ENCODE data around the gene NRDC. TPM values are rescaled to one million over a fixed set of nuclear protein-coding genes. Genes with fewer than 3 reads are reported as not detected.
A peak's percentile ranks its signal among the peaks of the same experiment; 100 is the strongest.
"Not testable (repeated sequence)": the region's sequence is repeated elsewhere in the genome, so short reads cannot be mapped to it uniquely, and the experiment has no call there.

Gene NRDC
- total RNA-seq, 1 donor from 2014 or later = 83.0 TPM

GRCh38 chr1:51898090-51898734 lies 19.7 kb upstream of the NRDC start:
- no peak overlapping the region for H3K4me3 ChIP-seq (ENCODE audit: low read length in 3 of 3)
- no peak overlapping the region for H3K9ac ChIP-seq (ENCODE audit: low read depth in 1 of 3, low read length in 3 of 3)
- H3K27me3 ChIP-seq (ENCODE audit: control insufficient read depth in 3 of 3, insufficient read depth in 3 of 3, low read length in 3 of 3) = peaks cover 20 to 30% (median 24%) of the 10 kb centered on the region in 3 donors

GRCh38 chr1:51897699-51898031 lies 19.1 kb upstream of the NRDC start:
- H3K4me3 ChIP-seq (ENCODE audit: low read length in 3 of 3) = no peak overlapping the region
- peaks cover 20 to 26% (median 25%) of the 10 kb centered on the region in 3 donors for H3K27me3 ChIP-seq (ENCODE audit: control insufficient read depth in 3 of 3, insufficient read depth in 3 of 3, low read length in 3 of 3)
- H3K36me3 ChIP-seq (ENCODE audit: control insufficient read depth in 3 of 3, insufficient read depth in 3 of 3, low read length in 3 of 3) = no peaks in the 10 kb centered on the region
- no peak overlapping the region for H3K9ac ChIP-seq (ENCODE audit: low read depth in 1 of 3, low read length in 3 of 3)
- H3K4me1 ChIP-seq (ENCODE audit: control insufficient read depth in 3 of 3, insufficient read depth in 3 of 3, low read length in 3 of 3) = no peaks in the 10 kb centered on the region
- no peaks in the 10 kb centered on the region for H3K9me3 ChIP-seq (ENCODE audit: control insufficient read depth in 3 of 3, low read length in 3 of 3)
- H3K27ac ChIP-seq (ENCODE audit: low read depth, low read length) = no peak overlapping the region

More at GRCh38 chr1:51898090-51898734, 19.7 kb upstream of the NRDC start:
- no peaks in the 10 kb centered on the region for H3K9me3 ChIP-seq (ENCODE audit: control insufficient read depth in 3 of 3, low read length in 3 of 3)
- H3K27ac ChIP-seq (ENCODE audit: low read depth, low read length) = no peak overlapping the region
- no peaks in the 10 kb centered on the region for H3K4me1 ChIP-seq (ENCODE audit: control insufficient read depth in 3 of 3, insufficient read depth in 3 of 3, low read length in 3 of 3)
- no peaks in the 10 kb centered on the region for H3K36me3 ChIP-seq (ENCODE audit: control insufficient read depth in 3 of 3, insufficient read depth in 3 of 3, low read length in 3 of 3)

GRCh38 chr1:51894748-51895147 lies 16.2 kb upstream of the NRDC start:
- H3K27me3 ChIP-seq (ENCODE audit: control insufficient read depth in 3 of 3, insufficient read depth in 3 of 3, low read length in 3 of 3) = peaks cover 17 to 35% (median 31%) of the 10 kb centered on the region in 3 donors
- not testable (repeated sequence) for H3K9me3 ChIP-seq (ENCODE audit: control insufficient read depth in 3 of 3, low read length in 3 of 3); H3K4me1 ChIP-seq (ENCODE audit: control insufficient read depth in 3 of 3, insufficient read depth in 3 of 3, low read length in 3 of 3); H3K9ac ChIP-seq (ENCODE audit: low read depth in 1 of 3, low read length in 3 of 3); H3K27ac ChIP-seq (ENCODE audit: low read depth, low read length); H3K36me3 ChIP-seq (ENCODE audit: control insufficient read depth in 3 of 3, insufficient read depth in 3 of 3, low read length in 3 of 3); H3K4me3 ChIP-seq (ENCODE audit: low read length in 3 of 3)

DNA sequence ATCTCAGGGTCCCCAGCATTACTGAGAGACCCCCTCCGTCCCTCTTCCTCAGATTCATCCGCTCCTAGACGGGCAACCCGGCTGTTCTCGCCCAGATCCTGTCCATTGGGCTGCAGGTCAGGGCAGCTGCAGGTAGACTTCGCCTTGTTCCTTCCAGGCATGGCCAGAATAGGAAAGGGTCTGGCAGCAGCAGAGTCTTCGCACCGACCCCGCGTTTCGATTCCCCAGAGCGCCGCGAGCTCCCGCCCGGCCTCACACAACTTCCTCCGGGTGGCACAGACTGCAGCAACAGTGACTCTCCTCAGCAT lies 265 bp downstream of the NRDC start:
- H3K27ac ChIP-seq (ENCODE audit: low read depth, low read length) = peak overlapping the region; percentile 99
- no peaks in the 10 kb centered on the region for H3K9me3 ChIP-seq (ENCODE audit: control insufficient read depth in 3 of 3, low read length in 3 of 3)
- H3K4me1 ChIP-seq (ENCODE audit: control insufficient read depth in 3 of 3, insufficient read depth in 3 of 3, low read length in 3 of 3) = peaks cover 20 to 30% (median 24%) of the 10 kb centered on the region in 3 donors
- H3K9ac ChIP-seq (ENCODE audit: low read depth in 1 of 3, low read length in 3 of 3) = peak overlapping the region; percentile 100
- H3K4me3 ChIP-seq (ENCODE audit: low read length in 3 of 3) = peak overlapping the region; percentile 98 to 99 (median 99)
- peaks cover 0 to 4% (median 0%) of the 10 kb centered on the region in 3 donors for H3K36me3 ChIP-seq (ENCODE audit: control insufficient read depth in 3 of 3, insufficient read depth in 3 of 3, low read length in 3 of 3)
- H3K27me3 ChIP-seq (ENCODE audit: control insufficient read depth in 3 of 3, insufficient read depth in 3 of 3, low read length in 3 of 3) = peaks cover 5 to 9% (median 7%) of the 10 kb centered on the region in 3 donors

GRCh38 chr1:51877434-51878307 lies 856 bp downstream of the NRDC start:
- peaks cover 3 to 9% (median 3%) of the 10 kb centered on the region in 3 donors for H3K27me3 ChIP-seq (ENCODE audit: control insufficient read depth in 3 of 3, insufficient read depth in 3 of 3, low read length in 3 of 3)
- peak overlapping the region; percentile 98 to 99 (median 99) for H3K4me3 ChIP-seq (ENCODE audit: low read length in 3 of 3)
- peak overlapping the region; percentile 99 for H3K27ac ChIP-seq (ENCODE audit: low read depth, low read length)
- peaks cover 20 to 34% (median 24%) of the 10 kb centered on the region in 3 donors for H3K4me1 ChIP-seq (ENCODE audit: control insufficient read depth in 3 of 3, insufficient read depth in 3 of 3, low read length in 3 of 3)
- H3K9me3 ChIP-seq (ENCODE audit: control insufficient read depth in 3 of 3, low read length in 3 of 3) = no peaks in the 10 kb centered on the region
- peaks cover 0 to 4% (median 0%) of the 10 kb centered on the region in 3 donors for H3K36me3 ChIP-seq (ENCODE audit: control insufficient read depth in 3 of 3, insufficient read depth in 3 of 3, low read length in 3 of 3)
- peak overlapping the region; percentile 100 for H3K9ac ChIP-seq (ENCODE audit: low read depth in 1 of 3, low read length in 3 of 3)

DNA sequence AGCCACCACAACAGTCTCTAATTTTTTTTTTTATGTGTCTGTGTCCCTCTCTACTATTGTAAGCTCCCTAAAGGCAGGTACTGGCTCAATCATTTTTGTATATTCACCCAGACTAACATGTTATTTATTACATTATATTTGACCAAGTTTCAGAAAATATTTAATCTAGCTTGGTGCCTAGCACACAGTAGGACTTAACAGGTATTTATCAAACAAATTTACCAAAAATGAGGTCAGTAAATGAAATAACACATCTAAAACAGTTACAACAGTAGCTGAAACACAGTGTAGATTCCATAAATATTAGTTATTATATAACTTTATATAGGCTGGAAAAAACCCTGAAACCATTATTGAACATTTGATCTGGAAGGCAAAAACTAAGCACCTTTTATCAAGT lies 2.7 kb downstream of the NRDC start:
- Histone ChIP-seq H3K4me1 (ENCODE audit: control insufficient read depth in 3 of 3, insufficient read depth in 3 of 3, low read length in 3 of 3) (peaks cover 20 to 42% (median 26%) of the 10 kb centered on the region in 3 donors), H3K27ac (ENCODE audit: low read depth, low read length) (no peak overlapping the region)

DNA sequence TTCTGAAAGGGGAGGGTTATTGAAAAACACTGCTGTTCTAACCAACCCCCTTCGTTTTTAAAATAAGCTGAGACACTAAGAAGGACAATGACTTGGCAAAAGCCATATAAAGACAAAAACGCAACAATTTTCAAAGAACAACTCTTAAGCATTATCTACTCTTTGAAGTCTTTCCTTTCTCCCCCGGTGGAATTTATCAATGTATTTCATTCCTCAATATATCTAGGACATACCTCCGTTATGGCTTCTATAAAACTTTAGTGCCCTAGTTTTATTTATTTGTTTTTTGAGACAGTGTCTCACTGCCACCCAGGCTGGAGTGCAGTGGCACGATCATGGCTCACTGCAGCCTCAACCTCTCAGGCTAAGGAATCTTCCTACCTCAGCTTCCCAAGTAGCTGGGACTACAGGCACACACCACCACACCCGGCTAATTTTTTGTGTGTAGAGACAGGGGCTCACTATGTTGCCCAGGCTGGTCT lies 3.2 kb downstream of the NRDC start:
- H3K27me3 ChIP-seq (ENCODE audit: control insufficient read depth in 3 of 3, insufficient read depth in 3 of 3, low read length in 3 of 3) = no peaks in the 10 kb centered on the region
- H3K4me1 ChIP-seq (ENCODE audit: control insufficient read depth in 3 of 3, insufficient read depth in 3 of 3, low read length in 3 of 3) = peaks cover 20 to 41% (median 26%) of the 10 kb centered on the region in 3 donors
- H3K27ac ChIP-seq (ENCODE audit: low read depth, low read length) = no peak overlapping the region
- H3K9ac ChIP-seq (ENCODE audit: low read depth in 1 of 3, low read length in 3 of 3) = peak overlapping the region in 1 of 3 donors; percentile 26
- H3K4me3 ChIP-seq (ENCODE audit: low read length in 3 of 3) = peak overlapping the region in 1 of 3 donors; percentile 18
- H3K36me3 ChIP-seq (ENCODE audit: control insufficient read depth in 3 of 3, insufficient read depth in 3 of 3, low read length in 3 of 3) = peaks cover 0 to 4% (median 0%) of the 10 kb centered on the region in 3 donors
- no peaks in the 10 kb centered on the region for H3K9me3 ChIP-seq (ENCODE audit: control insufficient read depth in 3 of 3, low read length in 3 of 3)

More for the DNA sequence above, 2.7 kb downstream of the NRDC start:
- Histone ChIP-seq H3K4me3 (ENCODE audit: low read length in 3 of 3) (no peak overlapping the region), H3K27me3 (ENCODE audit: control insufficient read depth in 3 of 3, insufficient read depth in 3 of 3, low read length in 3 of 3) (peaks cover 0 to under 1% (median 0%) of the 10 kb centered on the region in 3 donors), H3K9ac (ENCODE audit: low read depth in 1 of 3, low read length in 3 of 3) (no peak overlapping the region), H3K9me3 (ENCODE audit: control insufficient read depth in 3 of 3, low read length in 3 of 3) (no peaks in the 10 kb centered on the region), H3K36me3 (ENCODE audit: control insufficient read depth in 3 of 3, insufficient read depth in 3 of 3, low read length in 3 of 3) (peaks cover 0 to 4% (median 0%) of the 10 kb centered on the region in 3 donors)

GRCh38 chr1:51873270-51873669 lies 5.3 kb downstream of the NRDC start:
- not testable (repeated sequence) for H3K27ac ChIP-seq (ENCODE audit: low read depth, low read length); H3K36me3 ChIP-seq (ENCODE audit: control insufficient read depth in 3 of 3, insufficient read depth in 3 of 3, low read length in 3 of 3); H3K4me3 ChIP-seq (ENCODE audit: low read length in 3 of 3); H3K27me3 ChIP-seq (ENCODE audit: control insufficient read depth in 3 of 3, insufficient read depth in 3 of 3, low read length in 3 of 3); H3K9me3 ChIP-seq (ENCODE audit: control insufficient read depth in 3 of 3, low read length in 3 of 3); H3K9ac ChIP-seq (ENCODE audit: low read depth in 1 of 3, low read length in 3 of 3)
- H3K4me1 ChIP-seq (ENCODE audit: control insufficient read depth in 3 of 3, insufficient read depth in 3 of 3, low read length in 3 of 3) = peaks cover 18 to 30% (median 21%) of the 10 kb centered on the region in 3 donors

DNA sequence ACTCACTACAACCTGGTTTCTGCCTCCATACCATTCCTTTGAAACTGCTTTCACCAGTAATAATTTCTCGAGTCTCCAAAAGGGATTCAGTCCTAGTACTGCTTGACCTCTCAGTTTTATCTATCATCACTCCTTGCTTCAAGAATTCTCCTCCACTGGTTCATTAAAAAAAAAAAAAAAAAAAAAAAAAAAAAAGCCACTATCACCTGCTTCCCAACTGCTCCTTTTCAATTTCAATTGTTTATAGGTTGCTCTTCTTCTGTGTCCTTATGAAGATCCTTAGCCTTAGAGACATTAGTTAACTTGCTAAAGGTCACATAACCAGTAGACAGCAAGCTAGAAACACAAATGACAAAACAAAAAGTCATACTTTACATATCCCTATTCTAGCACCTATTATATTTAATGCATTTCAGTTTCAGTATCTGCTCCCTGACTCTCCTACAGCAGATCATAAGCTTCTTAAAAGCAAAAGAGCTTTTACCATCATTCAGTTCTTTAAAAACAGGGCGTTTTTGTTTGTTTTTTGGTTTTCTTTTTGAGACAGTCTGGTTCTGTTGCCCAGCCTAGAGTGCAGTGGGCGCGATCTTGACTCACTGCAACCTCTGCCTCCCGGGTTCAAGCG lies 7.1 kb downstream of the NRDC start:
- Histone ChIP-seq H3K4me3 (ENCODE audit: low read length in 3 of 3) (no peak overlapping the region), H3K36me3 (ENCODE audit: control insufficient read depth in 3 of 3, insufficient read depth in 3 of 3, low read length in 3 of 3) (no peaks in the 10 kb centered on the region), H3K4me1 (ENCODE audit: control insufficient read depth in 3 of 3, insufficient read depth in 3 of 3, low read length in 3 of 3) (peaks cover 13 to 20% (median 13%) of the 10 kb centered on the region in 3 donors), H3K27me3 (ENCODE audit: control insufficient read depth in 3 of 3, insufficient read depth in 3 of 3, low read length in 3 of 3) (no peaks in the 10 kb centered on the region), H3K27ac (ENCODE audit: low read depth, low read length) (no peak overlapping the region), H3K9ac (ENCODE audit: low read depth in 1 of 3, low read length in 3 of 3) (no peak overlapping the region), H3K9me3 (ENCODE audit: control insufficient read depth in 3 of 3, low read length in 3 of 3) (no peaks in the 10 kb centered on the region)

All from skeletal muscle tissue (tissue), 4 donors.